Dendritic cell treated with granulocyte-macrophage colony-stimulating factor and Interleukin-4, amounts not matched to agents 40 ng/mL and 50 ng/mL, for 4 days (primary cell): ENCODE measurements around the gene ZNF737.
"Not testable (repeated sequence)": the region's sequence is repeated elsewhere in the genome, so short reads cannot be mapped to it uniquely, and the experiment has no call there.

Experiments
- H3K27ac Mint-ChIP-seq: one replicate; pipeline ENCODE4 v1.8.0; 2022; ENCODE audit warnings: mild to moderate bottlenecking, mixed read lengths
- H3K27me3 Mint-ChIP-seq: one replicate; pipeline ENCODE4 v1.8.0; 2022; ENCODE audit warnings: mild to moderate bottlenecking, mixed read lengths
- H3K36me3 Mint-ChIP-seq: one replicate; pipeline ENCODE4 v1.8.0; 2022; ENCODE audit warnings: low read depth, mixed read lengths
- H3K4me1 Mint-ChIP-seq: one replicate; pipeline ENCODE4 v1.8.0; 2022; ENCODE audit warnings: low read depth, mixed read lengths
- H3K4me3 Mint-ChIP-seq: one replicate; pipeline ENCODE4 v1.8.0; 2022; ENCODE audit warnings: mild to moderate bottlenecking, moderate library complexity, mixed read lengths
- H3K9me3 Mint-ChIP-seq: one replicate; pipeline ENCODE4 v1.8.0; 2022; ENCODE audit warnings: mixed read lengths
- intact Hi-C: fragments of 100-400 bp; cut with micrococcal nuclease; formaldehyde crosslinking; loops from one replicate; pipeline ENCODE4 v1.15.0; 2022

Gene ZNF737

GRCh38 chr19:20565321-20566018 lies at the start of gene ZNF737:
TSS of gene ZNF737 (minus strand) at chr19:20565781. CDS start at chr19:20565640, 141 bp downstream.
- Mint-ChIP-seq H3K36me3 (peaks cover 49% of the 10 kb centered on the region), H3K27ac (peak within 1 kb of the TSS; percentile 91), H3K4me3 (peak within 1 kb of the TSS; percentile 94), H3K4me1 (peaks cover 10% of the 10 kb centered on the region), H3K9me3 (peaks cover 69% of the 10 kb centered on the region), H3K27me3 (no peaks in the 10 kb centered on the region)
- intact Hi-C loops = no loop called here

- H3K27me3 Mint-ChIP-seq, H3K4me3 Mint-ChIP-seq, H3K27ac Mint-ChIP-seq, H3K4me1 Mint-ChIP-seq, intact Hi-C loops, H3K36me3 Mint-ChIP-seq: not testable (repeated sequence)
- H3K9me3 Mint-ChIP-seq = peaks cover 80% of the 10 kb centered on the region
These were observed 49.4 kb upstream of the ZNF737 start for GRCh38 chr19:20614971-20615370.

GRCh38 chr19:20612711-20613316 lies 47.2 kb upstream of the ZNF737 start:
- Mint-ChIP-seq H3K27ac (no peak overlapping the region), H3K4me3 (no peak overlapping the region), H3K27me3 (no peaks in the 10 kb centered on the region), H3K4me1 (no peaks in the 10 kb centered on the region), H3K9me3 (peaks cover 85% of the 10 kb centered on the region), H3K36me3 (no peaks in the 10 kb centered on the region)
- intact Hi-C loops = no loop called here

- intact Hi-C loops = no loop called here
- no peak overlapping the region for H3K27ac Mint-ChIP-seq
- H3K4me1 Mint-ChIP-seq = no peaks in the 10 kb centered on the region
- H3K27me3 Mint-ChIP-seq = no peaks in the 10 kb centered on the region
- no peak overlapping the region for H3K4me3 Mint-ChIP-seq
- H3K9me3 Mint-ChIP-seq = peaks cover 83% of the 10 kb centered on the region
- H3K36me3 Mint-ChIP-seq = no peaks in the 10 kb centered on the region
These were observed 46.3 kb upstream of the ZNF737 start for GRCh38 chr19:20611866-20612265.

- H3K9me3 Mint-ChIP-seq = peaks cover 65% of the 10 kb centered on the region
- H3K4me1 Mint-ChIP-seq = no peaks in the 10 kb centered on the region
- intact Hi-C loops = no loop called here
- H3K27ac Mint-ChIP-seq = no peak overlapping the region
- no peaks in the 10 kb centered on the region for H3K36me3 Mint-ChIP-seq
- H3K4me3 Mint-ChIP-seq = no peak overlapping the region
- no peaks in the 10 kb centered on the region for H3K27me3 Mint-ChIP-seq
These were observed 42.4 kb upstream of the ZNF737 start for GRCh38 chr19:20607943-20608342.

GRCh38 chr19:20558571-20558970 lies 7.0 kb downstream of the ZNF737 start:
- Mint-ChIP-seq H3K4me3 (no peak overlapping the region), H3K27ac (no peak overlapping the region), H3K36me3 (peaks cover 87% of the 10 kb centered on the region), H3K9me3 (peaks cover 85% of the 10 kb centered on the region), H3K27me3 (no peaks in the 10 kb centered on the region), H3K4me1 (no peaks in the 10 kb centered on the region)
- intact Hi-C loops = no loop called here

GRCh38 chr19:20558011-20558410 lies 7.6 kb downstream of the ZNF737 start:
- intact Hi-C loops = no loop called here
- H3K27ac Mint-ChIP-seq = no peak overlapping the region
- H3K4me1 Mint-ChIP-seq = no peaks in the 10 kb centered on the region
- peaks cover 85% of the 10 kb centered on the region for H3K9me3 Mint-ChIP-seq
- no peaks in the 10 kb centered on the region for H3K27me3 Mint-ChIP-seq
- H3K36me3 Mint-ChIP-seq = peaks cover 87% of the 10 kb centered on the region
- no peak overlapping the region for H3K4me3 Mint-ChIP-seq

GRCh38 chr19:20544667-20545333 lies 20.8 kb downstream of the ZNF737 start:
- intact Hi-C loops, H3K27ac Mint-ChIP-seq: not testable (repeated sequence)

GRCh38 chr19:20530303-20530702 lies 35.3 kb downstream of the ZNF737 start:
- H3K4me3 Mint-ChIP-seq, H3K4me1 Mint-ChIP-seq, H3K27me3 Mint-ChIP-seq, intact Hi-C loops, H3K27ac Mint-ChIP-seq: not testable (repeated sequence)
- Mint-ChIP-seq H3K36me3 (peaks cover 15% of the 10 kb centered on the region), H3K9me3 (peaks cover 44% of the 10 kb centered on the region)

More at GRCh38 chr19:20544667-20545333, 20.8 kb downstream of the ZNF737 start:
- not testable (repeated sequence) for H3K27me3 Mint-ChIP-seq, H3K4me3 Mint-ChIP-seq, H3K4me1 Mint-ChIP-seq
- peaks cover 59% of the 10 kb centered on the region for H3K9me3 Mint-ChIP-seq
- H3K36me3 Mint-ChIP-seq = peaks cover 55% of the 10 kb centered on the region

- intact Hi-C loops = no loop called here
- Mint-ChIP-seq H3K36me3 (no peaks in the 10 kb centered on the region), H3K27ac (no peak overlapping the region)
These were observed 52.2 kb downstream of the ZNF737 start for GRCh38 chr19:20513189-20513904.

GRCh38 chr19:20503476-20503875 lies 62.1 kb downstream of the ZNF737 start:
- H3K4me1 Mint-ChIP-seq = no peaks in the 10 kb centered on the region
- intact Hi-C loops = no loop called here
- no peak overlapping the region for H3K4me3 Mint-ChIP-seq
- no peak overlapping the region for H3K27ac Mint-ChIP-seq
- H3K9me3 Mint-ChIP-seq = peaks cover 87% of the 10 kb centered on the region
- H3K36me3 Mint-ChIP-seq = no peaks in the 10 kb centered on the region
- H3K27me3 Mint-ChIP-seq = no peaks in the 10 kb centered on the region

More at GRCh38 chr19:20513189-20513904, 52.2 kb downstream of the ZNF737 start:
- no peaks in the 10 kb centered on the region for H3K27me3 Mint-ChIP-seq
- peaks cover 61% of the 10 kb centered on the region for H3K9me3 Mint-ChIP-seq
- no peaks in the 10 kb centered on the region for H3K4me1 Mint-ChIP-seq
- H3K4me3 Mint-ChIP-seq = no peak overlapping the region
